HG03442 (cell line): Measurements from ENCODE around the gene ZNF823.
A peak's percentile ranks its signal among the peaks of the same experiment; 100 is the strongest.

Source experiments
- ATAC-seq: cut with Tn5 transposase; IDR thresholded peaks from one replicate; pipeline ENCODE4 v1.9.1; 2021; ENCODE audit warnings: mild to moderate bottlenecking, moderate library complexity; ENCODE audit not compliant: unreplicated experiment

Gene ZNF823

DNA sequence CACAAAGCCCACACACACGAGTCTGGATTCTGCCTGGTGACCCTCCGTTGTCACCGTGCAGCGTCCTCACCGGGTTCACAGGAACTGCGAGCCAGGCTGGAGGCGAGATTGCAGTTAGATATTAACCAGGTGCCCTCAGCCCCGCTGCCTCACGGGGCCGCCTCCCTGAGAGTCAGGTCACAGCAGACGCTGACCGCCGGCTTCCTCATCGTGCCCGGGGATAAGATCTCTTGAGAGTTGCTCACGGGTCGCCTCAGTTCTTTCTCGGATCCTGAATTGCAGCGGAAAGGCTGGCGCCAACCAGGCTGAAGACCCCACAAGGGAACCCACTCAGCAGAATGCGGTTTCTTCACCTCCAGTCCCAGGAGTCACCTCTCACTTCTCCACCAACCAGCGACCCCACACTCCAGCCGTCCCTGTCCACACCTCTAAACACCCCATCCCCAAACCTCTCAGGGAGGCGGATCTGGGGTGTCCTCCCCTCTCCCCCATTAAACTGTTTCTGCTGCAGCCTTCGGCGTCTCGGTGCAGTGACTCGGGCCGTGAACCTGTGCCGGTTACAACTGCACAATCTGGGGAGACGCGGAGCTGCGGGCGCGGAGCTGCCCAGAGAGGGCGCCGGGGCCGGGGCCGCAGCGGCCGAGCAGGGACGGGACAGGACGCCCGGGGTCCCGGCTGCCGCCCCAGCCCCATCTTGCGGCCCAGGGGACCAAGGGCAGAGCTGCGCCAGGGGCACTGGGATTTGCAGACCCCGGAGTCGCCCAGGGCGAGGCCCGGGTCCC lies 591 bp downstream of the ZNF823 start:
- ATAC-seq: peak; percentile 24

- ATAC-seq: no peak
Measured at GRCh38 chr19:11736696-11737095, 2.0 kb downstream of the ZNF823 start.

DNA sequence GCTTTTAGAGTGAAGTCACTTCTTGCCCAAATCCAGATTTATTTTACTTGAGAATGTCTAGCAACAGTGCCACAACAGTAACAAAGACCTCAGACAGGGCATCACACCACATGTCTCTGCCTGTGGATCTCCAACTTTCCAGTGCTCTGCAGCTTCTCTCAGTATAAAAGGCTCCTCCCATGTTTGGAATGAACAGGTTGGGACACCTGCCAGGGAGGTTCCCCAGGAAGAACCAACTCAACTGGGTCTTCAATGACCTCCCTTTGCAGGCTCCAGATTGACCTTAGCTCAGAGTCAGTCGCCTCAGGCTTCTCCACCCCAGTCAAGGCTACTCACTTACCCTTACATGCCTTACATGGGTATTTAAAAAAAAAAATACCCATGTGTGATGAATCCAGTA lies 3.4 kb downstream of the ZNF823 start:
- no peak for ATAC-seq

DNA sequence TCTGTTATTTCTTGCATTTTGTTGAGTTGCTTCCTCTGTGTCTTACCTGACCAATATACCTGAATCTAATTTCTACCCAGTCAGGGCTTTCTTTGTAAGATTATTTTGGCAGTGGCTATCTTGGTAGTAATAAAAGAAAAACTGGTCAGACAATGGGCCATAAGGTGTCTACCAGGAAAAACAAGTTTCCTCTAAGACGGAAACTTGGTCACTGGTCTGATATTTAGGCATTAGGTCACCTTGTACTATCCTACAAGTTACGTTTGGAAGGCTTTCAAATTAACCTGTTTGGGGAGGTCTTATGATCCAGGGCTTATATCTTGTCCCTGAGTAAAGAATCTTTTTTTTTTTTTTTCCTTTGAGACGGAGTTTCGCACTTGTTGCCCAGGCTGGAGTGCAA lies 9.2 kb downstream of the ZNF823 start:
- ATAC-seq: no peak

DNA sequence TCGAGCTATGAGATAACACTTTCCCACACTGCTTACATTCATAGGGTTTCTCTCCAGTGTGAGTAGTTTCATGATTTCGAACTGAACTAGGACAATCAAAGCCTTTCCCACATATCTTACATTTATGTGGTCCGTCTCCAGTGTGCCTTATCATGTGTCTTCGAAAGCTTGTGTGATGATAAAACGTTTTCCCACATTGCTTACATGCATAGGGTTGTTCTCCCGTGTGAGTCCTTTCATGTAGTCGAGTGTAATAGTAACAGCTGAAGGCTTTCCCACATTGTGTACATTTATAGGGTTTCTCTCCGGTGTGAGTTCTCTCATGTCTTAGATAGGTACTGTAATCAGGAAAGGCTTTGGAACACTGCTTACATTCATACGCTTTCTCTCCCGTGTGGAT lies 16.3 kb downstream of the ZNF823 start:
- ATAC-seq: no peak

DNA sequence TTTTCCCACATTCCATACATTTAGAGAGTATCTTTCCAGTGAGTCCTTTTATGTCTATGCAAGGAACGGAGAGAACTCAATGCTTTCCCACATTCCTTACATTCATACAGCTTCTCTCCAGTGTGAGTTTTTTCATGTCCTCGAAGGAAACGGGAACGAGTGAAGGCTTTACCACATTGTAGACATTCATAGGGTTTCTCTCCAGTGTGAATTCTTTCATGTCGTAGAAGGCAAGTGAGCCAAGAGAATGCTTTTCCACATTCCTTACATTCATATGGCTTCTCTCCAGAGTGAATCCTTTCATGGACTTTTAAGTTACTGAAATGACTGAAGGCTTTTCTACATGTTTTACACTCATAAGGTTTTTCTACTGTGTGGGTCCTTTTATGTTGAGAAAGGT lies 17.1 kb downstream of the ZNF823 start:
- ATAC-seq: no peak

GRCh38 chr19:11710313-11710712 lies 28.4 kb downstream of the ZNF823 start:
- no peak for ATAC-seq

- ATAC-seq: no peak
Measured at GRCh38 chr19:11708457-11708856, 30.3 kb downstream of the ZNF823 start.

- ATAC-seq: no peak
Measured at GRCh38 chr19:11705474-11705873, 33.3 kb downstream of the ZNF823 start.

- no peak for ATAC-seq
Measured at GRCh38 chr19:11704626-11705025, 34.1 kb downstream of the ZNF823 start.

DNA sequence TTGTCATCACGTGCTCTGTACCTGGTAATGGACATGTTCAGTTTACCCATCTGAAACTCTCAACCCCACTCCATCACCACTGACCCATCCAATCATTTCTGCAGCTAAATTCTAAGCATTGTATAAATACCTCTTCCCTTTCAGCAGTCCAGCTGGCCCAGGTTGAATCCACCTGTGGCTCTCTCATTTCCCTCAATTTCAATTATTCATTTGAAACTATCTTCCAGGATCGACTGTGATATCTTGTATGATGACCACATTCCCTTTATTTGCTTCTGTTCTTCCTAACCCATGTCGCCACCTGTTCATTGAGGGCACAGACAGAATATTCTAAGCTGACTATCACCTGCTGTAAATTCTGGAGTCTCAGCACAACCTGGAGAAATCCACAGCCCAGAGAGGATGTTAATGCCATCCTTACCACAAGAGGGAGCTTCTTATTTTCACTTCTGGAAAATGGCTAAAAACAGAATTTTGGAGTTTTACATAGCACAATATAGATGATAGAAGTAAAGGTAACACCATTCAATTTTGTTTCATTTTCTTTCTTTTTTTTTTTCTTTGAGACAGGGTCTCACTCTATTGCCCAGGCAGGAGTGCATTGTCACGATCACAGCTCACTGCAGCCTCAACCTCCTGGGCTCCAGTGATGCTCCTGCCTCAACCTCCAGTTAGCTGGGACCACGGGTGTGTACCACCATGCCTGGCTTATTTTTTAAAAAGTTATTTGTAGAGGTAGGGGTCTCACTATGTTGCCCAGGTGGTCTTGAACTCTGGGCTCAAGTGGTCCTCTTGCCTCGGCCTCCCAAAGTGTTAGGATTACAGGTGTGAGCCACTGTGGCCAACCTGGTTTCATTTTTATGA lies 38.6 kb downstream of the ZNF823 start:
- no peak for ATAC-seq

DNA sequence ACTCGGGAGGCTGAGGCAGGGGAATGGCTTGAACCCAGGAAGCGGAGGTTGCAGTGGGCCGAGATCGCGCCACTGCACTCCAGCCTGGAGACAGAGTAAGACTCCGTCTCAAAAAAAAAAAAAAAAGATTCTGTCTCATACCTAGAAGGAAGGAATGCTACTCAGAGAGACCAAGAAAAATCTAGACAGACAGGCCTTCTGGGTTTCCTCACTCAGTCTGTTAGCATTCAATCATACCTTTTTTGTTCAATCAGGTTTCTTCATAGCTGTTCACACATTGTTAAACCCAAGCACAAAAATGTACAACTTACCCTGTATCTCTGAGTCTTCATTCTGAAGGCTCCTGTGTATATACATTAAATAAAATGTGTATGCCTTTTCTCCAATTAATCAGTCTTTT lies 40.5 kb downstream of the ZNF823 start:
- ATAC-seq: no peak

- ATAC-seq: no peak
Measured at GRCh38 chr19:11697284-11697855, 41.4 kb downstream of the ZNF823 start.

GRCh38 chr19:11694533-11695439 lies 44.0 kb downstream of the ZNF823 start:
- ATAC-seq: peak; percentile 81

DNA sequence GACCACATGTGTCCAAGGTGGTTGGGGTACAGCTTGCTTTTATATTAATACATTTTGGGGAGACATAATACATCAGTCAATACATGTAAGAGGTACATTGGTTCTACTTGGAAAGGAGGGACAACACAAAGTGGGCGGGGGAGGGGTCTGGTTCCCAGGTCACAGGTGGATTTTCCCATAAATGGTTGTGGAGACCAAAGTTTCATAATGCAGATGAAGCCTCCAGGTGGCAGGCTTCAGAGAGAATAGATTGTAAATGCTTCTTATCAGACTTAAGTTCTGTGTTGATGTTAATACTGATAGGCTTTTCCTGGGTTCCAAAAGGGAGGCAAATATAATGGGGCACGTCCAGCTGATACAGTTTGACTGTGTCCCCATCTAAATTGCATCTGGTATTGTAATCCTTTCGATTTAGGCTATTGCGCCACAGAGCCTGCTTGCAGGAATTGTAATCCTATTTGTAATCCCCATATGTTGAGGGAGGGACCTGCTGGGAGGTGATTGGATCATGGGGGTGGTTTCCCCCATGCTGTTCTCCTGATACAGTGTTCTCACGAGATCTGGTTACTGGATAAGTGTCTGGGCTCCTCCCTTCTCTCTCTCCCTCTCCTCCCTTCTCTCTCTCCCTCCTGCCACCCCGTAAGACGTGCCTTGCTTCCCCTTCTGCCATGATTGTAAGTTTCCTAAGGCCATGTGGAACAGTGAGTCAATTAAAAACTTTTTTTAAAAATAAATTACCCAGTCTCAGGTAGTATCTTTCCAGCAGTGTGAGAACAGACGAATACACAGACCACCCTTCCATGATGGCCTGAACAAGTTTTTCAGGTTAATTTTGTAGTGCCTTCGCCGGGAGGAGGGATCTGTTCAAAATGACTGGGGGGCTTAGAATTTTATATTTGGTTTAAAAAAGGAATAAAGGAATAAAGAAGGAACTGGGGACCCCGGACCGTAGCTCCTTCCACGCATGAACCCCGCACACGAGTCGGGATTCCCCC lies 44.9 kb downstream of the ZNF823 start:
- no peak for ATAC-seq

DNA sequence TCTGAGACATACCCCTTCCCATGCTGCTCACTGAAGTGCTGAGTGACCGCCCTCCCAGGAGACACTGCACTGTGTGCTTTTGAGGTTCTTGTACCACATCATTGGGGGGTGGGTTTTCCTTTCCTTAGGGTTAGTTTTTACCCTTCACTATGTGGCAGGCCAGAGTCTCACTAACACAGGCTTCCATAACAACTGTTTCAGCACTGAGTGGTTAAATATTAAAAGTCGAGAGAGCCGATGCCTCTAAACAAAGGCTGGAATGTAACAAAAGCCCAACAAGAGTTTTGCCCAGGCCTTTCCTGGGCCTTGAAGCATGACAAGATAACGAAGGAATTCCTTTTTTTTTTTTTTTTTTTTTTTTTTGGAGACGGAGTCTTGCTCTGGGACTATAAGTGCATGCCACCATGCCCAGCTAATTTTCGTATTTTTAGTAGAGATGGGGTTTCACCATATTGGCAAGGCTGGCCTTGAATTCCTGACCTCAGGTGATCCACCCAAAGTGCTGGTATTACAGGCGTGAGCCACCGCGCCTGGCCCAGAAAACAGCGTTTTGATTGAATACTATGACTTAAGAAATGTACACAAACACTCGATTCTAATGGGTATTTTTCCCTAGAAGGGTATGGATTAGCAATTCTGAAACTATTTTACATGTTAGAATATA lies 46.5 kb downstream of the ZNF823 start:
- ATAC-seq: no peak

DNA sequence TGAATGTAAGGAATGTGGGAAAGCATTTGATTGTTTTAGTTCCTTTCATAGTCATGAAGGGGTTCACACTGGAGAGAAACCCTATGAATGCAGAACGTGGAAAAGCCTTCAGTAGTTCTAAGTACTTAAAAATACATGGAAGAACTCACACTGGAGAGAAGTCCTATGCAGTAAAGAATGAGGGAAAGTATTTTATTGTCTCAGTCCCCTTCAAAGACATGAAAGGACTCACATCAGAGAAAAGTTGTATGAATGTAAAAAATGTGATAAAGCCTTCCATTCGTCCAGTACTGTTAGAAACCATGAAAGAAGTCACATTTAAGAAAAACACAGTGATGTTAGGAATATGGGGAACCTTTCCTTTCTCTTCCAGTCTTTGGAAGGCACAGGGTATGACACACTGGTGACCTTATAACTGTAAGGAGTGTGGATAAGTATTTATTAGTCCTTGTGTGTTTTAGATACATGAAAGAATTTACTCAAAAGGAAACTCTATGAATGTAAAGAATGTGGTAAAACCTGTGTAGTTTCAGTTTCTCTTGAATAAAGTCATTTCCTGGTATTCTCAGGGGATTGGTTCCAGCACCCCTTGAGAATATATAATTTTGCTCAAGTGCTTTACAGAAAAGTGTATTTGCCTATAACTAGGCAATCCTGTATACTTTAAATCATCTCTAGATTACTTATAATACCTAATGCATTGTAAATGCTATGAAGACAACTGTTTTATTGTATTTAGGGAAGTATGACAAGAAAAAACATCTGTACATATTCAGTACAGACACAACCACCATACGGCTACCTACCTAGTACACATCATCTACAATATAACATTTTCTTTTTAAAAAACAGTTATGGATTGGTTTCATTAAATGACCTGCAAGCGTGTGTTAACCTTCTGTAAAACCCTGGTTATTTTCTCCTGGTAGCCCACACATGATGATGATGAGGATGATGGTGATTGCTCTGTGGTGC lies 52.8 kb downstream of the ZNF823 start:
- ATAC-seq: no peak
